ENCODE results near the gene CERS6. TPM values are rescaled to one million over a fixed set of nuclear protein-coding genes. Genes with fewer than 3 reads are reported as not detected.

Gene CERS6
- total and polyA plus RNA-seq, 2 experiments from 2014 or later = 40.9 to 99.1 TPM

DNA sequence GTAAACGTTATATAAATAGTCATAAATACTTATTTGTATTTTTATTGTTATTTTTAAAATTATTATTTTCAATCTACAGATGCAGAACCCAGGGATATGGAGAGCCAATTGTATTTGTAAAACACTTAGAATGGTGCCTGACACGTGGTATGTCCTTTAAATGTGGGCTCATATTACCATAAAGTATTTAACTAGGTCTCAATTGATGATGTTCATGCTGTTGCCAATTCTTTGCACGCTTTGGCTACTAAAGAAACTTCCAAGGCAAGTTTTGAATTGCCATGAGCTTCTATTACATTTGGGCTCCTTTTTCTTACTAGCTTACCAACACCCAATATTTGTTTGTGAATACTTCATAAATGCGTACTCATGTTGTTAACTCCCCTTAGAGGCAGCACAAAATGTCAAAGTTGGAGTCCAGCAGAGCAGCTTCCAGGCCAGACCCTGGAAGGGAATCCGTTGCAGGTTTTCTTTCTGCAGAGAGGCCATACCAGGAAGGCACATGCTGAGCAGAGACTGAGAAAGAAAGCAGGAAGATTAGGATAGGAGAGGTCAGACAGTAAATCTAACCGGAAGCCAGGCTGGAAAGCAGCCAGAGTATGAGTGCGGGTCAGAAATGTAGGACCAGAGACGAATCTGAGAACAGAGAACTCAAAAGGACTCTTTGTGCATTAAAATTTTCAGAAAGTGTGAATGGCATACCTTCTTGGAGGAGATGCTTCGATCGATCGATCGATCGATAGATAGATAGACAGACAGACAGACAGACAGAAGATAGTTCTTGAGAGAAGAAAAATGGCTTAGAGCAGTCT is 342.2 kb downstream of the CERS6 start:
- Histone ChIP-seq H3K79me2 (no peaks in the 10 kb centered on the region), H4K20me1 (ENCODE audit: insufficient read depth, poor library complexity, severe bottlenecking) (no peaks in the 10 kb centered on the region), H3K4me1 (ENCODE audit: insufficient read depth) (peaks cover 17% of the 10 kb centered on the region), H3K27me3 (no peaks in the 10 kb centered on the region), H3K4me2 (no peak overlapping the region), H3K9me2 (replicated peaks; ENCODE audit: insufficient read depth) (no peaks in the 10 kb centered on the region), H2AFZ (no peak overlapping the region), H3K9me3 (ENCODE audit: low read depth) (no peaks in the 10 kb centered on the region), H3K27ac (no peak overlapping the region), H3K36me3 (replicated peaks; ENCODE audit: insufficient read depth, low read depth) (no peaks in the 10 kb centered on the region), H3K4me3 (no peak overlapping the region)
- TF ChIP-seq, protein P1, sequence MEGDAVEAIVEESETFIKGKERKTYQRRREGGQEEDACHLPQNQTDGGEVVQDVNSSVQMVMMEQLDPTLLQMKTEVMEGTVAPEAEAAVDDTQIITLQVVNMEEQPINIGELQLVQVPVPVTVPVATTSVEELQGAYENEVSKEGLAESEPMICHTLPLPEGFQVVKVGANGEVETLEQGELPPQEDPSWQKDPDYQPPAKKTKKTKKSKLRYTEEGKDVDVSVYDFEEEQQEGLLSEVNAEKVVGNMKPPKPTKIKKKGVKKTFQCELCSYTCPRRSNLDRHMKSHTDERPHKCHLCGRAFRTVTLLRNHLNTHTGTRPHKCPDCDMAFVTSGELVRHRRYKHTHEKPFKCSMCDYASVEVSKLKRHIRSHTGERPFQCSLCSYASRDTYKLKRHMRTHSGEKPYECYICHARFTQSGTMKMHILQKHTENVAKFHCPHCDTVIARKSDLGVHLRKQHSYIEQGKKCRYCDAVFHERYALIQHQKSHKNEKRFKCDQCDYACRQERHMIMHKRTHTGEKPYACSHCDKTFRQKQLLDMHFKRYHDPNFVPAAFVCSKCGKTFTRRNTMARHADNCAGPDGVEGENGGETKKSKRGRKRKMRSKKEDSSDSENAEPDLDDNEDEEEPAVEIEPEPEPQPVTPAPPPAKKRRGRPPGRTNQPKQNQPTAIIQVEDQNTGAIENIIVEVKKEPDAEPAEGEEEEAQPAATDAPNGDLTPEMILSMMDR (IDR thresholded peaks at IDR 0.05; ENCODE audit: poor library complexity) = no peak
- TF ChIP-seq EZH2phosphoT487 (IDR thresholded peaks at IDR 0.05; ENCODE audit: low read depth, severe bottlenecking, unreplicated experiment) (no peak), EZH2 (IDR thresholded peaks at IDR 0.05; ENCODE audit: borderline replicate concordance) (no peak)
- DNase-seq (ENCODE audit: low spot score) = peak; percentile 37
- WGBS (ENCODE audit: low lambda C conversion rate, missing lambda C conversion rate) = 71% methylated on average over 13 of the region's 13 CpGs

DNA sequence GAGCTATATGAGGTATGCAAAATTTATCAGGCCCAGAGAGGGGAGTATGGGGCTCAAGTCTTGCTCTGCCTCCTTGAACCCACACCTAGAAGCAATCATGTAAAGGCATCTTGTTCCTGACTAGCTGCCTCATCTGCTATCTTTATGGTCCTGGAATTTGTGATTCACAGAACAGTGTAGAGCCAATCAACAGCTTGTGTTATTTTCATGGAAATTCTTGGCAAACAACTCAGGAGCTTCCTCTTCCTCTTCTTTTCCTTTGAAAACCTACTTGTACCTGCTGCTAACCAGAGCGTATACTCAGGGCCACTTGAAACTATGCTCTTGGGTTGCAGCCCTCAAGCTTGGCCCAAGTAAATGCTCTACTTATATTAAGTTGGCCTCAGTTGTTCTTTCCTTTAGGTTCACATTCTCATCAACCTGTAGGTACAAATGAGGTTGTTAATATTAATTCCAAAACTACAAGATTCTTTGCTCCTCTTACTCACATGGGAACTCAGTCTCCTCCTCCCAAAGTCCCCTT is 342.9 kb downstream of the CERS6 start:
- Histone ChIP-seq H3K9me3 (ENCODE audit: low read depth) (no peaks in the 10 kb centered on the region), H3K79me2 (no peaks in the 10 kb centered on the region), H3K9me2 (replicated peaks; ENCODE audit: insufficient read depth) (no peaks in the 10 kb centered on the region), H2AFZ (no peak overlapping the region), H3K27ac (no peak overlapping the region), H4K20me1 (ENCODE audit: insufficient read depth, poor library complexity, severe bottlenecking) (no peaks in the 10 kb centered on the region), H3K36me3 (replicated peaks; ENCODE audit: insufficient read depth, low read depth) (no peaks in the 10 kb centered on the region), H3K27me3 (no peaks in the 10 kb centered on the region), H3K4me3 (no peak overlapping the region), H3K4me1 (ENCODE audit: insufficient read depth) (peaks cover 23% of the 10 kb centered on the region), H3K4me2 (no peak overlapping the region)
- TF ChIP-seq, protein P1 (IDR thresholded peaks at IDR 0.05; ENCODE audit: poor library complexity) = no peak
- TF ChIP-seq EZH2phosphoT487 (IDR thresholded peaks at IDR 0.05; ENCODE audit: low read depth, severe bottlenecking, unreplicated experiment) = no peak
- TF ChIP-seq EZH2 (IDR thresholded peaks at IDR 0.05; ENCODE audit: borderline replicate concordance) = no peak
- peak; percentile 23 for DNase-seq (ENCODE audit: low spot score)
- WGBS (ENCODE audit: low lambda C conversion rate, missing lambda C conversion rate) = 83% methylated on average over 1 of the region's 1 CpG

DNA sequence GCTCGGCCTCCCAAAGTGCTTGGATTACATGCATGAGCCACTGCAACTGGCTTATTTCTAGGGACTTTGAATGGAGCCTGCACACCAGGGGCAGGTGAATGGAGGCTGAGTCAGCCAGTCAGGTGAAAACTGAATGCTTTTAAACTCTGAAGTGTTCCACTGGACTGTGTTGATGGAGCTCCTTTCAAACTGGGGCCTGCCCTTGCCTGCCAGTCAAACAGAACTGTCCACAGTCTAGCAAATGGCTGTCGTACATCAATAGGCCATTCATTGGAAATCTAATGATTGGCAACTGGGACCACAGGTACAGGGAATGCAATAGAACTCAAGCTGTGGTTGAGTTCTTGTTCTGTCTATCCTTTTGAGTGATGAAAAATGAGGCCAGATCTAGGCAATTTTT is 345.4 kb downstream of the CERS6 start:
- H3K27ac ChIP-seq = peak overlapping the region; percentile 85
- peaks cover 28% of the 10 kb centered on the region for H3K4me1 ChIP-seq (ENCODE audit: insufficient read depth)
- no peaks in the 10 kb centered on the region for H3K27me3 ChIP-seq
- H3K9me3 ChIP-seq (ENCODE audit: low read depth) = no peaks in the 10 kb centered on the region
- H3K4me3 ChIP-seq = no peak overlapping the region
- H3K36me3 ChIP-seq (replicated peaks; ENCODE audit: insufficient read depth, low read depth) = no peaks in the 10 kb centered on the region
- H2AFZ ChIP-seq = no peak overlapping the region
- H3K4me2 ChIP-seq = peak overlapping the region; percentile 65
- H4K20me1 ChIP-seq (ENCODE audit: insufficient read depth, poor library complexity, severe bottlenecking) = no peaks in the 10 kb centered on the region
- no peak for TF ChIP-seq EZH2 (IDR thresholded peaks at IDR 0.05; ENCODE audit: borderline replicate concordance)
- TF ChIP-seq EZH2phosphoT487 (IDR thresholded peaks at IDR 0.05; ENCODE audit: low read depth, severe bottlenecking, unreplicated experiment) = no peak
- TF ChIP-seq, protein P1 (IDR thresholded peaks at IDR 0.05; ENCODE audit: poor library complexity) = no peak
- WGBS (ENCODE audit: low lambda C conversion rate, missing lambda C conversion rate) = 47% methylated on average over 2 of the region's 2 CpGs
- DNase-seq (ENCODE audit: low spot score) = no peak
- no peaks in the 10 kb centered on the region for H3K9me2 ChIP-seq (replicated peaks; ENCODE audit: insufficient read depth)
- H3K79me2 ChIP-seq = peaks cover 4% of the 10 kb centered on the region
